Activated CD4-positive, alpha-beta T cell treated with anti-CD3 and anti-CD28 coated beads for 48 hours (primary cell): ENCODE results near the gene CTSL.
"Not testable (repeated sequence)": the region's sequence is repeated elsewhere in the genome, so short reads cannot be mapped to it uniquely, and the experiment has no call there.

Source experiments
- DNase-seq: peaks from one replicate; pipeline ENCODE4 v3.0.0-alpha.2; 2020

CTSL gene

DNA sequence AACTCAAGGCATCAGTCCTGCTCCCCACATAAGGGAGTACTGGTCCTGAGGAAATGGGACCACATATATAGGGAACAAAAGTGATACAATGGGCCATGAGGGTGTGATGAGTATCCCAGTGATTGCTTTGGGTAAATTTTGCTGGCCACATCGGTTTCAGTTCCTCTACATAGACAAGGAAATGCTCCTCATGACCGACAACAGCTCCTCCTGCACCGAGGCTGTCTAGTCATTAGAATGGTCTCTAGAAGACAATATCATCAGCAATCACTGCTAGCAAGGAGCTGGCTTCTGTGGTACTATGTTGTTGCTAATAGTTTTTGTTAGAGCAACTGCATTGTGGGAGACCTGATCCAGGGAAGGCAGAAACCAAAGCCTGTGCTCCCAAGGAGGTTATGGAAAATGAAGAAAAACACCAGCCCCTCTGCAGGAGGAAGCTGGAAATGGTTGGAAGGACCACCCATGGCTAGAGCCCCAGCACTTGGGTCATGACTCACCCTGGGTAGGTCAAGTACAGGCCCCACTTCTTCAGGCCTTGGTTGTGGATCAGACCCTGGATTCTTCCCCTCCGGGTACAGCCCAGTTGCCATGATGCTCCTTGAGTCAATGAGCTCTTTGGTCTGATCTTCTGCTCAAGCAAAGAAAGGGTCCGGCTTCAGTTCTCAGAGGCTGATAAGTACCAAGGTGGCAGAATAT is 3.4 kb upstream of the CTSL start:
- DNase-seq = no peak

DNA sequence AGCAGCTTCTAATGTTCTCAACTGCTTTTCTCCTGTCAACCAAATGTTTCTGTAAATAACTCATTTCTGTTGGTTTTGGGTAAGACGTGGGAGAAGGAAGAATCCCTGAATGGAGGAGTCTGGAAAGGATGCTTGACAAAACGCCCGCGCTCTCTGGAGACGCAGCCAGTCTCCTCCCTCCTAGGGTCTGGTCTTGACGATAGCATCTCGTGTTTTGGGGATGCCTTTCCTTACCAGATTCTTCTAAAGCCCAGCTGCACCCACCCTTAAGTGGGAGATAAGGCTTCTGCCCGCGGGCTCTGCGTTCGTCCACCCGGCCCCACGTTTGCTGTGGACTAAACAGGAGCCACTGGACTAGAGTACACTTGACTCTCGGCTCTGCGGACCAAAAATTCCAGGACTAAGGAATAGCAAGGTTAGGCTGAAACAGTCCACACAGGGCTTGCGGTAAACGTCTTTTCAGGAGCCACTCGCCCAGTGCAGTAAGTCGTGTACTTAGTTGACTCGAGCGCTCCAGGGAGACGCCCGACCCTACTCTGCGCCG is 491 bp upstream of the CTSL start:
- no peak for DNase-seq

DNA sequence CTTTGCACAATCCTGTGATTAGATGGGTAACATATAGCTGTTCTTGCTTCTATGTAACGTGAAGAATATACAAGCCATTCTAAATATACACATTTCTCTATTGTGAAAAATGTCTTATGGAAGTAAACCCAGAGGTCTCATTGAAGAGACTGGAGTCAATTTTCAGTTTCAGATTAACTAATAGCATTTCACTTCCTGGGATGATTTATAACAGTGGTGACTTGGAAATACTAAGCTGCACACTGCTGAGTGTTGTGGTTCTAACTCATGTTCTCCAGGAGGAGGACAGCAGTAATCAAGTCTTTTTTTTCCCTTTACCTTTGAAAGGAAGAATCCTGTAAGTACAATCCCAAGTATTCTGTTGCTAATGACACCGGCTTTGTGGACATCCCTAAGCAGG is 3.3 kb downstream of the CTSL start:
- DNase-seq = no peak

DNA sequence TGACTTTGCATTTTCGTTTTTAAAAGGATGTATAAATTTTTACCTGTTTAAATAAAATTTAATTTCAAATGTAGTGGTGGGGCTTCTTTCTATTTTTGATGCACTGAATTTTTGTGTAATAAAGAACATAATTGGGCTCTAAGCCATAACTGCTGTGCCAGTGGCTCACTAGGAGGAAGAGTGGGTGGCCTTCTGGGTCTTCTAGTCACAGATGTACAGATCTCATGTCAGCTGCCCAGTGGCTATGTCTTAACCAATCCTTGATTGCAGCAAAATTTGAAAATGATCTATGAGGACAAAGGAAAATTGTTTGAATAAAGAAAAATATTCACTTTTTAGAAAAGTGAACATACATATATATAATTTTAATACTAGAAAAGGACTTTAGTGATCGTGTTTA is 5.4 kb downstream of the CTSL start:
- DNase-seq = no peak

DNA sequence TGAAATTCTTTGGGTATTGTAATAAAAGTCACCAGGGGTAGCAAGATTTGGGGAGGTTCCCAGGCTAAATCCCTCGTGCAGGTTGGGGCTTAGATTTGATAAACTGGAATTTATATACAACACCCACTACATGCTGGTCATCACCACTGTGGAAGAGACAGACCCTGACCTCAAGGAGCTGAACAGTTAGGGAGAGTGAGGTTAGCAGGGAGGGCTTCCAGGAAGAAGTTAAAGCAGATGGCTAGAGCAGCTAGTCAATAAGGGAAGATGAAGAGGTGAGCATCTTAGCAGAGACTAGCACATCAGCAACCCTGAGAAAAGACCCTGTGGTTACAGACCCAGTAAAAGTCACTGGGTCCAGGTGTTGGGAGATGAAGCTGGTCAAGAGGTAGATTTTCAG is 6.4 kb downstream of the CTSL start:
- no peak for DNase-seq

DNA sequence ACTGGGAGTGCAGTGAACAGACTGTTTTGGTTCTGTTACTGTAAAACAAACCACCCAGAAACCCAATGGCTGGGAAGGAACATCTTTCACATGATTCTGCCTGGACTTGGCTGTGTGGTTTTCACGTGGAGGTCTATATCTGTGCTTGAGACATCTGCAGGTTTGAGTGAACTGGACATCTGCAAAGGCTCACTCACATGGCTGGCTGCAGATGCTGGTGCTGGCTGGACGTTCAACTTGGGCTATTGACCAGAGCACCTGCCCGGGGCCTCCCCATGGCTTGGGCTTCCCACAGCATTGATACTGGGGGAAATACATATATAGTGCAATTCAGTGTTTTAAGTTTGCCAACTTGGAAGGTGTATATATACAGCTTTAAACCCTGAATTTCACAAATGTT is 6.8 kb downstream of the CTSL start:
- DNase-seq = no peak

DNA sequence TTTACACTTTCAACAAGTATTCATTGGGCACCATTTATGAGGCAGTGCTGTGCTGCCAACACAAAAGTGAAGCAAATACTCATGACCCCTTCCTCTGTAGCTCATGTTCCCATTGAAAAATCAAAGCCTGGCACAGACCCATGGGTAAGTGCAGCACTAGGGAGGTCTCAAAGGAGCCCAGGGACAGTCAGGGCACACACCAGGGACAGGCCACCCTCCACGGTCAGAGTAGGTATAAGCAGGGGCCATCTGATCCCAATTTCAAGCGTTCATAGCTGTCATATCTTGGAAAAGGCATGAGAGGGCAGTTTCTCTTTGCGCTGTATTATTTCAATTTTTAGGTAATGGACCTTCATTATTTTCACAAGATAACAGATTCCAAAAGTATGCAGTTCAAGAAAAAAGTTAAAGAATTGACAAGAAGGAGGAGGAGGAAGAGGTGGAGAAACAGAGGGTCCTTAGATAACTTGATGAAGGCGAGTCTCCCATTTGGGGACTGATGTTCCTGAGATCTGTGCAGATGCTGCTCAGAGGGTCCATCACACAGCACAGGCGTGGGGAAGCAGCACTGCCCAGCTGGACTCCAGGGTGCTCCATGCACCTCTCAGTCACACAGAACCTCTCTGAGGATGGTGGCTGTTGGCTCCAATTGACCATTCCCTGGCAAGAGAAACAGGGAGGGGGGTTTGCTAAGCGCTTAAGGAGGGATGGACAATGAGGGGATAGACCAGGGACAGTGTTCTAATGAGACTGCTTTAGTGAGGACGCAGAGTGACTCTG is 7.5 kb downstream of the CTSL start:
- no peak for DNase-seq

DNA sequence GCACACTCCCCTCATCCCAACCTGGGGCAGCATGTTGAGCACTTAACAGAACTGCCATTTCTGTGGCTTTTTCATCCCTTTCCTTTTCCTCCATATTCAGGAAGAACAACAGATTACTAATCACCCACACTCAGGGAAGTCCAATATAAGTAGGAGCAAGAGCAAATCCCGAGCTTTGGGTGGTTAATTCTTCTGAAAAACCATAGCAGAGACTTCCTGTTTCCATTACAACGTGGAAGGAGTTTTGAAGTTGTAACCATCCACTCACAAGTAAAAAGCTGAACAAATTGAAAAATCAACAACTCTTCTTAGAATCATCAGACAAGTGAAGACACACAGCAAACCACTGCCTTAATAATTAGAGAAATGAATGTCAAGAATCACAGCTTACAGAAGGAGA is 8.2 kb downstream of the CTSL start:
- DNase-seq = no peak

DNA sequence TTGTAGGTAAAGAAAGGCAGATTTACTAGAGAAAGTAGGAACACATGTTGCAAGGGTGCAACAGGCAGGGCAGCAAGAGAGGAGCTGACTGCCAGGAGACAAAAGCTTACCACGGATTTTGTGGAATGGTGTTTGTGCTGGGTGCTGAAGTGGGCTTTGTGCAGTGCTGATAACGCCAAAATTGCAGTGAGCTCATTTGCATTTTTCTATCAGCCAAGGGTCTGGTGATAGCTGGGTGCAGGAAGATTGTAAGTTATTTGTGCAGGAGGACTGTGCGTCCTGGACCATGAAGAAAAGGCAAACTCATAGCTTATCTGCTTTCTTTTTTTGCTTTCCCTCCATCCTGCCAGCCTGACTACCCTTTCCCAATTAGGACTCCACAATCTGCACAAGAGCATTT is 13.6 kb downstream of the CTSL start:
- DNase-seq = no peak

DNA sequence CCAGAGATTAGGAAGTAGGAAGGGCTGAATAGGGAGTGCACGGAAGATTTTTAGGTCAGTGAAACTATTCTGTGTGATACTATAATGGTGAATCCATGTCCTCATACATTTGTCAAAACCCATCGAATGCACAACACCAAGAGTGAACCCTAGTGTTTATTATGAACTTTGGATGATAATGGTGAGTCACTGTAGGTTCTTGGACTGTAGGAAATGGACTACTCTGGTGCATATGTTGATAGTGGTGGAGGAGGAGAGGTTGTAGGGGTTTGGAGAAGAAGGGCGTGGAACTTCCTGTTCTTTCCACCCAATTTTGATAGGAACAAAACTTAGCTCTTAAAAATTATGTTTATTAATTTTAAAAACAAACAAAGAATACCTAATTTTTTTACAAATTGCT is 14.3 kb downstream of the CTSL start:
- DNase-seq = no peak

DNA sequence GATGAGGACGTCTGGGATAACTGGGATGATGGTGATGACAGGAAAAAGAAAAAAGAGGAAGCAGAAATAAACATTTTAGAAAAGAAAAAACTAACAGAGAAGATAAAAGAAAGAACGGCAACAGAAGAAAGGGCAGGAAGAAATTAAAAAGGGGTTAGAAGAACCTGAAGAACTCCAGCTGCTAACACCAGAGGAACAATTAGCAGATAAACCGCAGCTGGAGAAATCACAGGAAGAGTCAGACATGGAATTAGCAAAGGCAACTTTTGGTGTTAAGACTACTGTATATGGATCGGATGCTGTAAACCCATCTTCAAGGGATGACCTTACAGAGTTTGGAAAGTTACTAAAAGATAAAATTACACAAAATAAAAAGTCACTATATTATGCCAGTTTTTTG is 15.4 kb downstream of the CTSL start:
- no peak for DNase-seq

DNA sequence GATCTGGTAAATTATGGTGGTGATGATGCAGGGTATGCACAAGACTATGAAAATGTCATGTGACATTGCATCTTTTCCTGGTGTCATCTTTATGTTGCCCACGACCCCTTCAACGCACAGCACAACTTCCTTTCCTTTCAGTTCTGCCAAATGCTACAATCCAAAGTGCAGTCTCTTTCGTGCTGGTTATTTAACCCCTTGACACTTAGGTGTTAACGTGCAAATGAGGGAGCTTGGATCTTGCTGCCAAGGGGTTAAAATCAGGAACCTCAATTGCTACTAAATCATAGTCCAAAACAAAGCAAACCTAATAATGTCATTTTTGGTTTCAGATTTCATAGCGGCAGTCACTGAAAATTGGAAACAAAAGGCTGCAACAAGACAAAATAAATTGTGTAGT is 16.0 kb downstream of the CTSL start:
- DNase-seq = no peak

DNA sequence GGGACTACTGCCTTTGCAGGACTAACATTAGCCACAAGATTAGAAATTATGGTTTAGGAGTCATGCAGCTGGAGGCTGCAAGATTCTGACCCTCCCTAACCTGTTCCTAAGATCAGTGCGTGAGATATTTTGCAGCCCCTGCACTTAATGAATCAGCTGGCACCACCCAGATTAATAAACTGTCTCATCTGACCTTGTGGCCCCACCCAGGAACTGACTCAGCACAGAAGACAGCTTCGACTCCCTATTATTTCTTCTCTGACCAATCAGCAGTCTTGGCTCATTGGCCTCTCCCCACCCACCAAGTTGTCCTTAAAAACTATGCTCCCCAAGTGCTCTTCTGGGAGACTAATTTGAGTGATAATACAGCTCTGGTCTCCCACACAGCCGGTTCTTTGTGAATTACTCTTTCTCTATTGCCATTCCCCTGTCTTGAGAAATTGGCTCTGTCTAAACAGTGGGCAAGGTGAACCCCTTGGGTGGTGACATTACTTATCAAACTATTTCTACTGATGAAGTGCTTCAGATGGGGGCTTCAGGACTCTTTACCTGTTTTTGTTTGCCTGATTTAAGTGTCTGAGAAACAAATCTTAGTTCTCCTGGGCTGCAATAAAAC is 17.0 kb downstream of the CTSL start:
- DNase-seq = no peak

DNA sequence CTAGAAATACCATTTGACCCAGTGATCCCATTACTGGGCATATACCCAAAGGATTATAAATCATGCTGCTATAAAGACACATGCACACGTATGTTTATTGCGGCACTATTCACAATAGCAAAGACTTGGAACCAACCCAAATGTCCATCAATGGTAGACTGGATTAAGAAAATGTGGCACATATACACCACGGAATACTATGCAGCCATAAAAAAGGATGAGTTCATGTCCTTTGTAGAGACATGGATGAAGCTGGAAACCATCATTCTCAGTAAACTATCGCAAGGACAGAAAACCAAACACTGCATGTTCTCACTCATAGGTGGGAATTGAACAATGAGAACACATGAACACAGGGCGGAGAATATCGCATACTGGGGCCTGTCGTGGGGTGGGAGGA is 18.3 kb downstream of the CTSL start:
- DNase-seq = not testable (repeated sequence)

DNA sequence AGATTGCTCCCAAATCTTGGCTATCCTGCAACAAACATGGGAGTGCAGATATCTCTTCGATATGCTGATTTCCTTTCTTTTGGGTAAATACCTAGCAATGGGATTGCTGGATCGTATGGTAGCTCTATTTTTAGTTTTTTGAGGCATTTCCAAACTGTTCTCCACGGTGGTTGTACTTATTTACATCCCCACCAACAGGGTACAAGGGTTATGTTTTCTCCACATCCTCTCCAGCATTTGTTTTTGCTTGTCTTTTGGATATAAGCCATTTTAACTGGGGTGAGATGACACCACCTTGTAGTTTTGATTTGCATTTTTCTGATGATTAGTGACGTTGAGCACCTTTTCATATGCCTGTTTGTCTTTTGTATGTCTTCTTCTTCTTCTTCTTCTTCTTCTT is 20.3 kb downstream of the CTSL start:
- no peak for DNase-seq

DNA sequence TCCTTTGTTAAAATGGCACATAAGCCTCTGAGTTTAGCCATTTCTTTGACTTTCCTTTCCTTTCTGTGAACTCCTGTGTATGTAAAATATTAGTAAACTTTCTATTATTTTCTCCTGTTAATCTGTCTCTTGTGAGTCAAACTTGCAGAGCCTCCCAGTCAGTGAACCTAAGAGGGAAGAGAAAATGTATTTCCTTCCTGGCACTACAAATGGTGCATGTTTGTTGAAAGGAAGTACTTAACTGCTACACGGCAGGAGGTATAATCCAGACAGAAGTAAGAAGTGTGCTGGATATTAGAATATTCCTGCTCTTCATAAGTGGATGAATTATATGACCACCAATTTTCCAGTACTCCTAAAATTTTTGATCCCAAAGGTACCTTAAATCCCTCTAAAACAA is 23.0 kb downstream of the CTSL start:
- DNase-seq = no peak

DNA sequence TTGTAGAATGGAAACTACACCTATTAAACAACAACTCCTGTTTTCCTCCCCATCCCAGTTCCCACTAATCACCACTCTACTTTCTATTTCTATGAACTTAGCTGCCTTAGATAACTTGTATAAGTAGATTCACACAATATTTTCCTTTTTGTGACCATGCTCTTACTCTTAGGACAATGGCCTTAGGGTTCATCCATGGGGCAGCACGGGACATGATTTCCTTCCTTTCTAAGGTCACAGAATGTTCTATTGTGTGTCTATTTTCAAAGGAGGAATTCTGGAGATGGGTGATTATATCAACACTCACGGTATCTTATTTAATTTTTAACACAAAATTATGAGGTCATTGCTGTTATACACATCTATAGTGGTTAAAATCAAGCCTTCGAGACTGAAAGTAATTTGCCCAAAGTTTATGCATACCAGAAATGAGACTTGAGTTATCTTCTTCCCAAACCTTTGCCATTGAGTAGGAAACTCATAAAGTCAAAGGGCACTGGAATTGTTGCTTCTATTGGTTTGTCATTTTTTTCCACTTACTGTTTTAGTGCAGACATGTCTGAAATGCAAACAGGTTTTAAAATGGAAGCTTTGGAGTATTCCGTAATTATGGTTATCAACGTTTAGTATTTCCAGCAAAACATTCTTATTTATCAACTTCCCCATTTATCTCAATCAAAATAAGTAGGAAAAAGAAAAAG is 23.6 kb downstream of the CTSL start:
- no peak for DNase-seq

DNA sequence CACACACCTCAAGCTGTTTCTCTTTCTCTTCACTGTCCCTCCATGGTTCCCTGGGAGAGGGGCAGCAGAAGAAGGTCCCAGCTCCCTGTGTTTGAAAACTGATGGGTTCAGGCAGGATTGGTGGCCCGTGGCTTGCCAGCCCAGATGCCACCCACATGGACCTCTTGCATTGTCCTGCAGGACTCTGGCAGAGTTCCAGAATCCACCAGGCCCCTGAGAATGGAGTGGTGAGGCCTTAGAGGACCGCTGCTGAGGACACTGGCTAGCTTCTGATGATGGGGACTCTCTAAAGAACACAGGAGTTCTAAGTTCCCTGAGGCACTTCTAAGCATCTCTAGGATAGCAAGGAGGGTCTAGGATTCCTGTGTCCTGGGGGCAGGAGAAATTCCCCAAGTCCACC is 24.8 kb downstream of the CTSL start:
- DNase-seq = no peak

DNA sequence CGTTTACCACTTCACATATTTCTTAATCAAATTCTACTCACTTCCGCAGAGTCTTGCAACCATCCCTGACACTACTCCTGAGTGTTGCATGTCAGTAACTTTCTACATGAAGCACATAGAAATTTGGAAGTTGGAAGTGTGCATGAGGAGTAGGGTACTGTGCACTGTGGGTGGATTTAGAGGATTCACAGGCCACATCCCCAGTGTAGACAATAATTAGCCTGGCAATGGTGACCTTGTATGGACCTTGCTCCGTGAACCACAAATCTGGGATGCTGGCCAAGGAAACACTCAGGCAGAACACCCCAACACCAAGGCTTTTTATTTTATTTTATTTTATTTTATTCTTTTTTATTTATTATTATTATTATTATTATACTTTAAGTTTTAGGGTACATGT is 25.5 kb downstream of the CTSL start:
- no peak for DNase-seq

DNA sequence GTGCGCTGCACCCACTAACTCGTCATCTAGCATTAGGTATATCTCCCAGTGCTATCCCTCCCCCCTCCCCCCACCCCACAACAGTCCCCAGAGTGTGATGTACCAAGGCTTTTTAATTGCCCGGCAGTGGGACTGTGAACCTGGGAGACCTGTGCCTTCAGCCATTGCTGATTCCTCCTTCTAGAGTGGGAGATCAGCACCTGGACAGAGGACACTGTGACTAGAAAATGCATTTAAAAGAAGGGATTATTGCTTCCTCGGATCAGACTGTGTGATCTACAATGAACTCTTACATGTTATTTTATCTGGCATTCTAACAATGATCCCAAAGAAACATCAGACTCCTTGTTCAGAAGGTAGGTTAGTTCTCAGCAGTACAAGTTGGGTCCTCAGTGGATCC is 25.9 kb downstream of the CTSL start:
- DNase-seq = no peak

DNA sequence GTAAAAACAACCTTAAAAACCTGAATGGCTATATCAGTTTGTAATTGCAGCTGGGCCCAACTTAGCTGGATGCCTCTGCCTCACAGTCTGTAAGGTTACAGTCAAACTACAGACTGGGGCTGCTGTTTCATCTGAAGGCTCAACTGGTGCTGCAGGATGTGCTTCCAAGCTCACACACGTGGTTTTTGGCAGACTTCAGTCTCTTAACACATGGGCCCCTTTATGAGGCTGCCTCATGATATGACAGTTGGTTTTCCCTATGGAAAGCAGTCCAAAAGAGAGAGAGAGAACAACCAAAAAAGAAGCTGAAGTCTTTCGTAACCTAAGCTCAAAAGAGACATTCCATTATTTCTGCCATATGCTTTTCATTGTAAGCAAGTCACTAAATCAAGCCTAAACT is 27.4 kb downstream of the CTSL start:
- no peak for DNase-seq

DNA sequence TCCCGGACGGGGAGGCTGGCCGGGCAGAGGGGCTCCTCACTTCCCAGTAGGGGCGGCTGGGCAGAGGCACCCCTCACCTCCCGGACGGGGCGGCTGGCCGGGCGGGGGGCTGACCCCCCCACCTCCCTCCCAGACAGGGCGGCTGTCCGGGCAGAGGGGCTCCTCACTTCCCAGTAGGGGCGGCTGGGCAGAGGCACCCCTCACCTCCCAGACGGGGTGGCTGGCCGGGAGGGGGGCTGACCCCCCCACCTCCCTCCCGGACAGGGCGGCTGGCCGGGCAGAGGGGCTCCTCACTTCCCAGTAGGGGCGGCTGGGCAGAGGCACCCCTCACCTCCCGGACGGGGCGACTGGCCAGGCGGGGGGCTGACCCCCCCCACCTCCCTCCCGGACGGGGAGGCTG is 32.4 kb downstream of the CTSL start:
- DNase-seq = not testable (repeated sequence)

DNA sequence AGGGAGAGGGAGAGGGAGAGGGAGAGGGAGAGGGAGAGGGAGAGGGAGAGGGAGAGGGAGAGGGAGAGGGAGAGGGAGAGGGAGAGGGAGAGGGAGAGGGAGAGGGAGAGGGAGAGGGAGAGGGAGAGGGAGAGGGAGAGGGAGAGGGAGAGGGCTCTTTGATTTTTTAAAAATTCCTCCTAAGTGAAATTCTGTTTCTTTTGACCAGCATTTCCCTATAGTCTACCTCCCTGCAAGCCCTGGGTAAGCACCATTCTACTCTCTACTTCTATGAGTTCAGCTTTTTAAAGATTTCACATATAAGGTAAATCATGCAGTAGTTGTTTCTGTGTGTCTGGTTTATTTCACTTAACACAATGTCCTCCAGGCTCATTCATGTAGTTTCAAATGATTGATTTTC is 34.1 kb downstream of the CTSL start:
- DNase-seq = not testable (repeated sequence)

DNA sequence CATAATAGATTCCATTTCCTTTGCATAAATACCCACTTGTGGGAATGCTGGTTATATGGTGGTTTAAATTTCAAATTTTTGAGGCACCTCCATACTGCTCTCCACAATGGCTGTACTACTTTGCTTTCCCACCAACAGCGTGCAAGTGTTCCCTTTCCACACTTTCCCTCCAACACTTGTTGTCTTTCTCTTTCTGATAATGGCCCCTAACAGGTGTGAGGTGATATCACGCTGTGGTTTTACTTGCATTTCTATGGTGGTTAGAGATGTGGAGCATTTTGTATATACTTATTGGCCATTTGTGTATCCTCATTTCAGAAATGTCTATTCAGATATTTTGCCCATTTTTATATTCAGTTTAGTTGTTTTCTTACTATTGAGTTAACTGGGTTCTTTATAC is 34.6 kb downstream of the CTSL start:
- DNase-seq = no peak
